HG03439 (cell line): Measurements from ENCODE around the gene GOLPH3.
"Not testable (repeated sequence)": the region's sequence is repeated elsewhere in the genome, so short reads cannot be mapped to it uniquely, and the experiment has no call there.

Source experiments
- ATAC-seq: cut with Tn5 transposase; IDR thresholded peaks from one replicate; pipeline ENCODE4 v1.9.1; 2021; ENCODE audit warnings: mild to moderate bottlenecking, moderate library complexity; ENCODE audit not compliant: unreplicated experiment

GOLPH3 gene

GRCh38 chr5:32100691-32101302 is 73.3 kb downstream of the GOLPH3 start:
- no peak for ATAC-seq

- no peak for ATAC-seq
These were observed 73.9 kb downstream of the GOLPH3 start for GRCh38 chr5:32100230-32100629.

GRCh38 chr5:32099486-32100035 is 74.6 kb downstream of the GOLPH3 start:
- ATAC-seq, result no peak

GRCh38 chr5:32098890-32099310 is 75.2 kb downstream of the GOLPH3 start:
- ATAC-seq, result no peak

- ATAC-seq, result no peak
These were observed 75.8 kb downstream of the GOLPH3 start for GRCh38 chr5:32098291-32098690.

- ATAC-seq, result no peak
These were observed 77.1 kb downstream of the GOLPH3 start for GRCh38 chr5:32096891-32097595.

GRCh38 chr5:32095261-32095671 is 78.9 kb downstream of the GOLPH3 start:
- ATAC-seq, result no peak

GRCh38 chr5:32094691-32095090 is 79.4 kb downstream of the GOLPH3 start:
- ATAC-seq, result no peak

- no peak for ATAC-seq
These were observed 80.9 kb downstream of the GOLPH3 start for GRCh38 chr5:32092938-32093812.

GRCh38 chr5:32090755-32091128 is 83.4 kb downstream of the GOLPH3 start:
- ATAC-seq, result no peak

- no peak for ATAC-seq
These were observed 83.9 kb downstream of the GOLPH3 start for GRCh38 chr5:32090026-32090754.

GRCh38 chr5:32089146-32090000 is 84.7 kb downstream of the GOLPH3 start:
- no peak for ATAC-seq

GRCh38 chr5:32088214-32088613 is 85.9 kb downstream of the GOLPH3 start:
- ATAC-seq, result no peak

- no peak for ATAC-seq
These were observed 86.7 kb downstream of the GOLPH3 start for GRCh38 chr5:32087086-32088082.

GRCh38 chr5:32083981-32084430 is 90.1 kb downstream of the GOLPH3 start:
- no peak for ATAC-seq

GRCh38 chr5:32082701-32083100 is 91.4 kb downstream of the GOLPH3 start:
- ATAC-seq, result no peak

- ATAC-seq, result not testable (repeated sequence)
These were observed 93.6 kb downstream of the GOLPH3 start for GRCh38 chr5:32080565-32080964.

- ATAC-seq, result not testable (repeated sequence)
These were observed 95.3 kb downstream of the GOLPH3 start for GRCh38 chr5:32078855-32079254.
